M059J (cell line): ENCODE measurements around the gene TMEM266. TPM values are rescaled to one million over a fixed set of nuclear protein-coding genes. Genes with fewer than 3 reads are reported as not detected.

Experiments
- DNase-seq: peaks from one replicate; pipeline ENCODE4 v3.0.0-alpha.2; 2012; ENCODE audit warnings: low read depth
- total RNA-seq: library from RNA; depleted of rRNA; stranded (reverse); fragments of >200 nt; shearing (Covaris generic); gene quantifications from 2 replicates; pipeline ENCODE4 v1.2.3, GENCODE V29; 2014

TMEM266 gene
- total RNA-seq, 1 experiment from 2014 or later = not detected

GRCh38 chr15:76162036-76162398 lies 102.2 kb downstream of the TMEM266 start:
- DNase-seq = no peak

GRCh38 chr15:76162784-76163456 lies 103.1 kb downstream of the TMEM266 start:
- no peak for DNase-seq

GRCh38 chr15:76163457-76164295 lies 103.9 kb downstream of the TMEM266 start:
- DNase-seq = no peak

GRCh38 chr15:76164602-76165001 lies 104.8 kb downstream of the TMEM266 start:
- DNase-seq = no peak

- no peak for DNase-seq
Observed at GRCh38 chr15:76165951-76166350, 106.2 kb downstream of the TMEM266 start.

GRCh38 chr15:76168237-76168984 lies 108.6 kb downstream of the TMEM266 start:
- DNase-seq = no peak

GRCh38 chr15:76169018-76169417 lies 109.2 kb downstream of the TMEM266 start:
- peak; percentile 20 for DNase-seq

- no peak for DNase-seq
Observed at GRCh38 chr15:76169911-76170800, 110.4 kb downstream of the TMEM266 start.

GRCh38 chr15:76172782-76173181 lies 113.0 kb downstream of the TMEM266 start:
- DNase-seq = no peak

- no peak for DNase-seq
Observed at GRCh38 chr15:76173317-76173834, 113.6 kb downstream of the TMEM266 start.

- no peak for DNase-seq
Observed at GRCh38 chr15:76174654-76175053, 114.9 kb downstream of the TMEM266 start.

GRCh38 chr15:76175442-76175841 lies 115.7 kb downstream of the TMEM266 start:
- DNase-seq = no peak

GRCh38 chr15:76176059-76176458 lies 116.3 kb downstream of the TMEM266 start:
- no peak for DNase-seq

- DNase-seq = no peak
Observed at GRCh38 chr15:76176487-76177085, 116.8 kb downstream of the TMEM266 start.

GRCh38 chr15:76177491-76178040 lies 117.8 kb downstream of the TMEM266 start:
- DNase-seq = peak; percentile 53

- DNase-seq = no peak
Observed at GRCh38 chr15:76178296-76179000, 118.7 kb downstream of the TMEM266 start.

- DNase-seq = no peak
Observed at GRCh38 chr15:76179023-76179422, 119.2 kb downstream of the TMEM266 start.

- DNase-seq = no peak
Observed at GRCh38 chr15:76180321-76180720, 120.5 kb downstream of the TMEM266 start.

- no peak for DNase-seq
Observed at GRCh38 chr15:76181705-76182107, 121.9 kb downstream of the TMEM266 start.
